HG03457 (cell line): ENCODE measurements around the gene EMD.
"Not testable (repeated sequence)": the region's sequence is repeated elsewhere in the genome, so short reads cannot be mapped to it uniquely, and the experiment has no call there.

Source experiments
- ATAC-seq: cut with Tn5 transposase; IDR thresholded peaks from one replicate; pipeline ENCODE4 v1.9.1; 2021; ENCODE audit warnings: moderate number of reproducible peaks; ENCODE audit not compliant: unreplicated experiment

The EMD gene

DNA sequence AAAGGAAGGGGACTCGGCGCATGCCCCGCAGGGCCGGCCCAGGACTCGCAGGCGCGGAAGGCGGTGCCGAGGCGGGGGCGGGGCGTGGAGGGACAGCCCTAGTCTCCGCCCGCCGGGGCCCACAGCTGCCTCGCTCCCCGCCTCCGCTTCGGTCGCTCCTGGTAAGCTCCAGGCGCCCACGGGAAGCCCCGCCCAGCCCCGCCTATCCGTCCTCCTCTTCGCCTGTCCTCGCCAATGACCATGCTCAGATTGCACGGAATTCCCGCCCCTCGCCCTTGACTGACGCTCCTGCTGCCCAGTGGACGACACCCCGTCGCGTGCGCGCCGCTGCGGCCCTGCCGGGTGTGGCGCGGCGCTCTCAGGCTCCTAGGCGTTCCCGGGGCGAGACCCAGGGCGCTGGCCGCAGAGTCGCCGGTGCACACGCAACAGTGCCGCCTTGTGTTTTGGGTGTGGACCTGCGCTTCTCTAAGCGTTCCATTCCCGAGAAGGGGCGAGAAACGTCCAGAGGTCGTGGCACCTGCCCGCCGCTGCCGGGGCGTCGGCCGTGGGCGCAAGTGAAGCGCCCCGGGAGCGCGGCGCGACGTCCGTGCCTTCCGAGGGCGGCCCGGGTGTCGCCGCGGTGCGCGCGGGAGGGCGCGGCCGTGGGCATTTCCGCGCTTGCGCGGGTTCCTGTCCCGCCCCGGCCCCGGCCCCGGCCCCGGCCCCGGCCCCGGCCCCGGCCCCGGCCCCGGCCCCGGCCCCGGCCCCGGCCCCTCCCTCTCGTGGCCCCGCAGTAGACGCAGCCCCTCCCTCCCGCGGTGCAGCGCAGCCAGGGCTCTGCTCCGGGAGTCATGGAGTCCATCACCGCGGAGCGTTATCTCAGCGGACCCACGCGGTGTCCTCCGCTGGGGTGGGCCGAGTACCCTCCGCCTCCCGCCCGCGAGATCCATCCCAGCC, 11.0 kb downstream of the EMD start:
- peak; percentile 64 for ATAC-seq

DNA sequence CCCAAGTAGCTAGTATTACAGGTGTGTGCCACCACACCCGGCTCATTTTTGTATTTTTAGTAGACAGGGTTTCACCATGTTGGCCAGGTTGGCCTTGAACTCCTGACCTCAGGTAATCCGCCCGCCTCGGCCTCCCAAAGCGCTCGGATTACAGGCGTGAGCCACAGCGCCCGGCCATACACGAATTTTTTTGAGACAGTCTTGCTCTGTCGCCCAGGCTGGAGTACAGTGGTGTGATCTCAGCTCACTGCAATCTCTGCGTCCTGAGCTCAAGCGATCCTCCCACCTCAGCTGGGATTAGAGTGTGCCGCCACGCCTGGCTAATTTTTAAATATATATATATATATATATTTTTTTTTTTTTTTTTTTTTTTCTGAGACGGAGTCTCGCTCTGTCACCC, 17.3 kb downstream of the EMD start:
- not testable (repeated sequence) for ATAC-seq

DNA sequence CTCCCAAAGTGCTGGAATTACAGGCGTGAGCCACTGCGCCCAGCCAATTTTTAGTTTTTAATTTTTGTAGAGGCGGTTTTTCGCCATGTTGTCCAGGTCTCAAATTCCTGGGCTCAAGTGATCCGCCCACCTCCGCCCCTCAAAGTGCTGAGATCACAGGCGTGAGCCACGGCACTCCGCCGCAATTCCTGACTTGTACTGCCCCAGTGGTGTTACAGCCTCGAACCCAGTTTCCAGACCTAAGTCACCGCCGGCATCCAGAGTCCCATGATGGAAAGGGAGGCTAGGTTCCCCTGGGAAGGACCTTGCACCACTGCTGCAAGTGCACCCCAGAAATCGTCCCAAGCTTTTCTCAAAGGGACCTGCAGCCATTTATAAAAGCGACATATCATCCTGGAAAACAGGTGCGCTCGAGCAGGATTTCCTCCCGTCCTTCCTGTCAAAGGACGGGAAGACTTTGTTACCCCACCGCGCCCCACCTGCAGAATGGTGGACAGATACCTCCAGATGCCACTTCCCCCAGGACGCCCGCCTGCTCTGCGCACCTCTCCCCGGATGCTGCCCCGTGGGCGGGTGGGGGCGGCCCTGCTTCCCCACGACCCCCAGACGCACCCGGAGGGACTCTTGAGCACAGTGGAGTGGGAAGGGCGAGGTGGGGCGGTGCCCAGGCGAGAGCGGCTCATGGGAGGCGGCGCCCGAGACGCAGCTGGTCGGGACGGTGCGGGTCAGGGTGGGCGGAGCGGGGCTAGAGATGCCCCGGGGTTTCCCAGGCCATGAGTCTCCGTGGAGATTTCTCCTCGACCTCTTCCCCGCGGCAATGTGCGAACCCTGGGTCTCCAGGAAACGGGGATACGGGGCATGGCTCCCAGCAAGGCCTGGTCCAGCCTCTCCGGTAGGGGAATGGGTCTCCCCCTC, 18.1 kb downstream of the EMD start:
- ATAC-seq: peak; percentile 35

DNA sequence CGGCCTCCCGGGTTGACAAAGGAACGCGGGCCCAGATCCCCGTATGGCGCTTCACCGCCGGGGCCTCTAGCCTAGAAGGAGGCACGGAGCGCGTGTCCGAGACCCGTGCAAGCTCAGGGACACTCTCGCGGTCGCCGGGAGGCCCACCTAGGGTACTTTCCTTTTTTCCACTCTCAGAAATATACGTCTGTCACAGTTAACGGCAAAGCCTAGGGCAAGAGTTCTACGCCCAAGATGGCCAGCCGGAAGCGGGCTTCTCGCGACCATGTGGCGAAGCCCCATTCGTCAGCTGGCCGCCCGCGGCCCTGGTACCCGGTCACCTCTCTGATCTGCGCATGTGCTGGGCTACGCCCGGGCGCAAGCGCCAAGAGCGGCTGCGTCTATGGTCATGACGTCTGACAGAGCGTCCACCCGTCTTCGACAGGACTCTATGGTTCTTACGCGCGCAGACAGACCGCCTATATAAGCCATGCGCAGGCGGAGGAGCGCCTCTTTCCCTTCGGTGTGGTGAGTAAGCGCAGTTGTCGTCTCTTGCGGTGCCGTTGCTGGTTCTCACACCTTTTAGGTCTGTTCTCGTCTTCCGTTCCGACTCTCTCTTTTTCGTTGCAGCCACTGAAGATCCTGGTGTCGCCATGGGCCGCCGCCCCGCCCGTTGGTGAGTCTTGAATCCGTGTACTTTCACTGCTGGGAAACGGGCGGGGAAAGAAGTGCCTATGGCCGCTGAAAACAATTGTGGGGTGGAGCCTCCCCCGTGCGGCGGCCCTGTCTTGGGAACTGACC, 19.0 kb downstream of the EMD start, which contains the start of gene RPL10:
TSS of gene RPL10 (plus strand) at position 490 of the 780 bp plus-strand sequence. CDS start at position 633, 143 bp downstream.
- ATAC-seq: peak; percentile 69

DNA sequence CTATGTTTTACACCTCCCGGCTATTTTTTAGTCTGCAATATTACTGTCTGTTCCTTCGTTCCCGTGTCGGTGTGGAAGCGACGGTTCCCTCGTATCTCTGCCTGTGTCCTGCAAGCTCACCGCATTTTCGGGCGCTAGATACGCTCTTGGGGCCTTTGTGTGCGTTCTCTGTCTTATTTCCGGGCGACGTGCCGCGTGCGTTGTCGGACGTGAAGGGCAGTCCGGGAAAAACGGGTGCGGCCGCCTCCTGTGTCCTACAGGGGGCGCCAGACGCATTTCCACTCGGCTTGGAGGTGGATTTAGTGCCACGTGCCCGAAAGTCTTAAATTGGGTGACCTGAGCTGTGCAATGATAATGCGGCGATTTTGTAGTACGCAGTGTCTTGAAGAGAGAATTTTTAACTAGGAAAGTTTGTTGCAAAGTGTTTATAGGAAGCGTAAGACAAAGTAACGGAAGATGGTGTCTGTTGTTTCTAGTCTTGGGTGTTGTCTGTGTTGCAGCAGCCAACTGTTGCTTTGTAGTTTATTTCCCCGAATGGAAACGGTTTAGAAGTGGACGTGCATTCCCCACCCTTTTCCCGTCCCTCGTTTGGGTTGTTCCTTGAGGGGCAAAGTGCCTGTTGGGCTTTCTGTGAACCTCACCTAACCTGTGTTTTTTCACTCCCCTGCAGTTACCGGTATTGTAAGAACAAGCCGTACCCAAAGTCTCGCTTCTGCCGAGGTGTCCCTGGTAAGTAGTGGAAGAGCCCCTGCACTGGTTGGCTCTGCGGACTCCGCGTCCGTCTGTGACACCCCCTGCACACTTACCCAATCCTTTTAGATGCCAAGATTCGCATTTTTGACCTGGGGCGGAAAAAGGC, 19.8 kb downstream of the EMD start:
- peak; percentile 15 for ATAC-seq

DNA sequence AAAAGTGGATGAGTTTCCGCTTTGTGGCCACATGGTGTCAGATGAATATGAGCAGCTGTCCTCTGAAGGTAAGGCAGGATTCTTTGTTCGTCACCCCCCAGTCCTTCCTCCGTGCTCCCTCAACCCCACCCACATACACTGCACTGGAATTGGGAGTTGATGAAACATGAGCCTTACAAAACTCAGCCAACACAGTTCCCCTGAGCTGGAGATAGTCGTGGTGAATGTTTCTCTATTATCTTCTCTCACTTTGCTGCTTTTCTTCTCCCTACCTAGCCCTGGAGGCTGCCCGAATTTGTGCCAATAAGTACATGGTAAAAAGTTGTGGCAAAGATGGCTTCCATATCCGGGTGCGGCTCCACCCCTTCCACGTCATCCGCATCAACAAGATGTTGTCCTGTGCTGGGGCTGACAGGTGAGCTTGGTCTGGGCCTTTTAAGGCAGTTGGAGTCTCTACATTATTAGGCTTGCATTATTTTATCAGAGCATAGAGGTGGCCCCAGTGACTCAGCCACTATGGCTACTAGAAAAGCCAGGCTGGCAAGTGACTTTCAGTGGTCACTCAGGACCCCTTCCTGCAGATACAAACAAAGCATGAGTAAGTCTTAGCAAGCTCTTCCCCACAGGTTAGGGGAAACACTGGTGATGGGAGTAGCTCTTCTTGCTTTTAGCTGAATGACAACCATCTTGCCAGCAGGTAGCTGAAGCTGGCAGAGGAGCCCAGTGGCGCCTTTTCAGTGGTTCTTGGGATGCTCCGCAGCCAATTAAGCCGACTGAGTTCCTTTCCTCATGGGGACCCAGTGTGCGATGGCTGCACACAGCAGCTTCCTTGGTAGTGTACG, 20.7 kb downstream of the EMD start:
- no peak for ATAC-seq

DNA sequence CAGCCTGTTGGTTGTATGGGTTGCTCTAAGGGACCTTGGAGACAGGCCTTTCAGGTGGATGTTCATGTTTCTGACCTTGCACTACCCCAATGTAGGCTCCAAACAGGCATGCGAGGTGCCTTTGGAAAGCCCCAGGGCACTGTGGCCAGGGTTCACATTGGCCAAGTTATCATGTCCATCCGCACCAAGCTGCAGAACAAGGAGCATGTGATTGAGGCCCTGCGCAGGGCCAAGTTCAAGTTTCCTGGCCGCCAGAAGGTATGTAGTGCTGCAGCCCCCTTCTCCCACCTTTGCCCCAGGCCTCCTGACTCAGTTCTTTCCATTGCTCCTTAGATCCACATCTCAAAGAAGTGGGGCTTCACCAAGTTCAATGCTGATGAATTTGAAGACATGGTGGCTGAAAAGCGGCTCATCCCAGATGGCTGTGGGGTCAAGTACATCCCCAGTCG, 21.3 kb downstream of the EMD start:
- ATAC-seq: not testable (repeated sequence)

DNA sequence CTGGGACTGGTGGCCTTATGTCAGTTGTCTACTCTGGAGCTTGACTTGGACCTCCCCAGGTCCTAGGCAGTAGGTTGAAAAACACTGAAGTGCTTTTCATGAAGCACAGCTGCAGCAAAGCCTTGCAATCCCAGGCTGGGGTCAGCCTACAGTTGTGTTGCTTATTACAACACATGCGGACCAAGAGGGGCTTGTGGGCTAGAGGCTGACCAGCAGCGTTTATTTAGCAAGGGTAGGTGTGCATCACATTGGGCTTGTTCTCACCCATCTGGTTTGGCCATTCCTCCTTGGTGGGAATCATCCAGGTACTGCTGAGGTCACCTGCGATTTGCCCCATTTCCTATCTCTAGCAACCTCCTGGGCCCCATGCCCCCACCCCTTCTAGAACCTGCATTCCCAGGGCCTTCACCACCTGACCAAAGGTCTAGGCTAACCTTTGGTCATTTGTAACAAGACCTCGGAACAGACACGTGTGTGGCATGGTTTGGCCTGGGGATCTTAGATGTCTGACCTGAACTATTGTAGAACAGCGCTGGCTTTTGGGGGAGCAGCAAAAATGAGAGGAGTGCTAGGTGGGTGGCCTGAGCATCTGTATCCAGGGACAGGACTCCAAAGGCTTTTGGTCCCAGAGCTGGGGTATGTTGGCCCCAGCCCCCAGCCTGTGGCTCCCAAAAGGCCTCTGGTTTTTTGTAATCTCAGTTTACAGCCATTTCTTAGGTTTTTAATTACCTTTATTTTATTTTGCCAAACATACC, 22.1 kb downstream of the EMD start:
- no peak for ATAC-seq

- ATAC-seq: no peak
Observed at GRCh38 chrX:154401918-154402621, 23.0 kb downstream of the EMD start.

GRCh38 chrX:154402622-154403127, 23.6 kb downstream of the EMD start:
- no peak for ATAC-seq

GRCh38 chrX:154403192-154403591, 24.1 kb downstream of the EMD start:
- no peak for ATAC-seq

DNA sequence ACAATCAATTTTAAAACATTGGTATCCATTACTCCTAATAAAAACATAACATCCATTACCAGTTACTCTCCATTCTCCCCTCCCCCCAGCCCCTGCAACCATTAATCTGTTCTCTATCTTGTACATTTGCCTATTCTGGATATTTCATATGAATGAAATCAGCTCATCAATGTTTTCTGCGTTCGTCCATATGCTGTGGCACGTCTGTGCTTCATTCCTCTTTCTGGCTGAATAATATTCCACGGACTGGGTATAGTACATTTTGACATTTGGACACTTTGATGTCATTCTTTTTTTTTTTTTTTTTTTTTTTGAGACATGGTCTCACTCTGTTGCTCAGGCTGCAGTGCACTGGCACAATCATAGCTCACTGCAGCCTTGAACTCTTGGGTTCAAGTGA, 24.8 kb downstream of the EMD start:
- no peak for ATAC-seq

GRCh38 chrX:154404625-154405192, 25.6 kb downstream of the EMD start:
- ATAC-seq: no peak

DNA sequence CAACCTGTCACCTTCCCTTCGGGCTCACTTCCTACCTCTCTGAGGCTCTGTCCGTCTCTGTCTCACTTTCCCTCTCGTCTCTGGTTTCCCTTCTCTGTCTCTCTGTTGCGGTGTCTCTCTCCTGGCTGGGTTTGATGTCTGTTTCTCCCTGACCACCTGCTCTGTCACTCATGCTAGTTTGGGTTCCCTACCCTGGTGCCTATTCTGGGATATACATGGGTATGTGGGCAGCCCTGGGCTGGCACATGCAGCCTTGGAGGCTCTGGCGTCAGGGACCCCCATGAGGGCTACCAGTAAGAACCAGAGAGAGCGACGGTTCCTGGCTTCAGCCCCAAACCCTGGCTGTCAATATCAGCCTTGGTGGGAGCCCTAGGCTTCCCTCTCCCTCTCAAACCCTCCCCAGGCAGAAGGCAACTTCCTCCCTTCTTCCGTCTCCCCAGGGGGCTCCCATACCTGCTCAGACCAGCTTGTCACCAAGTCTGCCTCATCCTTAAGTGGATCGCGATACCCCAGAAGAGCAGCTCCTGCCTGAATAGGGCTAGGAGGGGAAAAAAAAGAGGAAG, 29.6 kb downstream of the EMD start:
- no peak for ATAC-seq

- ATAC-seq: no peak
Observed at GRCh38 chrX:154409222-154409871, 30.3 kb downstream of the EMD start, which contains the start of gene DNASE1L1. Gene DNASE1L1, minus strand, starts transcription at chrX:154409254. Its CDS starts 3,686 bp downstream, at chrX:154405568.

GRCh38 chrX:154411981-154412340, 32.9 kb downstream of the EMD start:
- no peak for ATAC-seq
